GM12865 (cell line): ENCODE results near the gene SPAG17.

Experiments
- DNase-seq: peaks from one replicate; pipeline ENCODE4 v3.0.0; 2010; ENCODE audit warnings: low read depth
- H3K4me3 ChIP-seq: 2 replicates; pipeline ENCODE4 v1.5.1; 2011; ENCODE audit warnings: mild to moderate bottlenecking, low read depth, low read length, control low read depth
- CTCF ChIP-seq: IDR thresholded peaks from 2 replicates; pipeline ENCODE4 v1.5.1; 2011; ENCODE audit warnings: low read length, control low read depth, low read depth, inconsistent platforms; ENCODE audit not compliant: insufficient read depth; ENCODE audit errors: missing control alignments

The SPAG17 gene

GRCh38 chr1:118013336-118013735, 171.7 kb downstream of the SPAG17 start:
- no peak overlapping the region for H3K4me3 ChIP-seq
- no peak for DNase-seq
- TF ChIP-seq CTCF = no peak

GRCh38 chr1:118012515-118013124, 172.4 kb downstream of the SPAG17 start:
- TF ChIP-seq CTCF = no peak
- DNase-seq = no peak
- H3K4me3 ChIP-seq = no peak overlapping the region

GRCh38 chr1:118008011-118008410, 177.0 kb downstream of the SPAG17 start:
- no peak overlapping the region for H3K4me3 ChIP-seq
- DNase-seq = no peak
- no peak for TF ChIP-seq CTCF

GRCh38 chr1:118007391-118007790, 177.6 kb downstream of the SPAG17 start:
- TF ChIP-seq CTCF = no peak
- DNase-seq = no peak
- no peak overlapping the region for H3K4me3 ChIP-seq

GRCh38 chr1:118004312-118004711, 180.7 kb downstream of the SPAG17 start:
- no peak for TF ChIP-seq CTCF
- H3K4me3 ChIP-seq = no peak overlapping the region
- no peak for DNase-seq

GRCh38 chr1:117985973-117986372, 199.1 kb downstream of the SPAG17 start:
- TF ChIP-seq CTCF = no peak
- DNase-seq = peak; percentile 4
- H3K4me3 ChIP-seq = no peak overlapping the region

- DNase-seq = no peak
- no peak overlapping the region for H3K4me3 ChIP-seq
- TF ChIP-seq CTCF = no peak
These were observed 199.8 kb downstream of the SPAG17 start for GRCh38 chr1:117985239-117985638.
